Retinal pigment epithelial cell (primary cell): Measurements from ENCODE around the gene ESRRA.

Experiments
- DNase-seq: peaks from one replicate; pipeline ENCODE4 v3.0.0-alpha.2; 2010; ENCODE audit warnings: low read depth
- H3K4me3 ChIP-seq: 2 replicates; pipeline ENCODE4 v1.5.1; 2011; ENCODE audit warnings: mild to moderate bottlenecking, low read length, control low read depth, moderate library complexity
- CTCF ChIP-seq: conservative IDR thresholded peaks from 2 replicates; pipeline ENCODE4 v1.5.1; 2011; ENCODE audit warnings: low read depth, low read length, control low read depth, inconsistent platforms

Gene ESRRA

GRCh38 chr11:64334764-64335735 is 29.7 kb downstream of the ESRRA start:
- TF ChIP-seq CTCF = no peak
- no peak overlapping the region for H3K4me3 ChIP-seq
- DNase-seq = peak; percentile 79

- TF ChIP-seq CTCF = no peak
- no peak for DNase-seq
- no peak overlapping the region for H3K4me3 ChIP-seq
Observed at GRCh38 chr11:64337538-64338249, 32.4 kb downstream of the ESRRA start.

- no peak for TF ChIP-seq CTCF
- no peak overlapping the region for H3K4me3 ChIP-seq
- no peak for DNase-seq
Observed at GRCh38 chr11:64338716-64339115, 33.4 kb downstream of the ESRRA start.

GRCh38 chr11:64339286-64339685 is 34.0 kb downstream of the ESRRA start:
- no peak overlapping the region for H3K4me3 ChIP-seq
- DNase-seq = no peak
- no peak for TF ChIP-seq CTCF

- no peak within 1 kb of the TSS for H3K4me3 ChIP-seq
- no peak for DNase-seq
- TF ChIP-seq CTCF = no peak
Observed at GRCh38 chr11:64339754-64340408, 34.6 kb downstream of the ESRRA start, which contains the start of gene CCDC88B. CCDC88B (plus strand) TSS chr11:64340204; CDS start chr11:64340267, 63 bp downstream.

GRCh38 chr11:64340671-64341335 is 35.5 kb downstream of the ESRRA start:
- no peak for DNase-seq
- peak; percentile 7 for TF ChIP-seq CTCF
- no peak overlapping the region for H3K4me3 ChIP-seq
